ENCODE results near the gene TREML2. TPM values are rescaled to one million over a fixed set of nuclear protein-coding genes. Genes with fewer than 3 reads are reported as not detected.
A peak's percentile ranks its signal among the peaks of the same experiment; 100 is the strongest.

The TREML2 gene
- total RNA-seq, 5 donors from 2014 or later (not counting 1 experiment from before 2014, with no cell fraction given): 1.2 to 5.8 (median 3.7) TPM

GRCh38 chr6:41153451-41153850 lies 47.5 kb downstream of the TREML2 start:
- ChIA-PET CTCF (no interaction called here), POLR2A (no interaction called here)
- H3K36me3 ChIP-seq (ENCODE audit: control insufficient read depth in 2 of 2, extremely low read depth in 1 of 2, insufficient read depth in 1 of 2, low read length in 1 of 2): no peaks in the 10 kb centered on the region
- H3K9me3 ChIP-seq: no peaks in the 10 kb centered on the region
- Mint-ChIP-seq H3K4me1 (peaks cover 0 to 5% (median 4%) of the 10 kb centered on the region in 3 donors), H3K27me3 (no peaks in the 10 kb centered on the region), H3K9me3 (no peaks in the 10 kb centered on the region), H3K27ac (no peak overlapping the region), H3K36me3 (peaks cover 7% of the 10 kb centered on the region), H3K4me3 (no peak overlapping the region)
- ATAC-seq (replicated peaks in 1 of 4): no peak
- no peak overlapping the region for H3K27ac ChIP-seq (ENCODE audit: low read length)
- WGBS (ENCODE audit: insufficient coverage): 71% methylated on average over 1 of the region's 4 CpGs
- no peaks in the 10 kb centered on the region for H3K4me1 ChIP-seq (ENCODE audit: control insufficient read depth in 1 of 2, extremely low read depth in 1 of 2, insufficient read depth in 2 of 2, low read length in 2 of 2)
- H3K4me3 ChIP-seq (ENCODE audit: control insufficient read depth in 1 of 2, extremely low read depth in 1 of 2, low read length in 1 of 2): no peak overlapping the region
- H3K27me3 ChIP-seq (replicated peaks in 1 of 2; ENCODE audit: control insufficient read depth in 2 of 2, extremely low read depth in 1 of 2, insufficient read depth in 2 of 2, low read length in 1 of 2): peaks cover 0 to 5% of the 10 kb centered on the region in 2 experiments
- no peak for DNase-seq

- H3K27ac Mint-ChIP-seq: no peak overlapping the region
- Histone ChIP-seq H3K36me3 (ENCODE audit: control insufficient read depth in 2 of 2, extremely low read depth in 1 of 2, insufficient read depth in 1 of 2, low read length in 1 of 2) (no peaks in the 10 kb centered on the region), H3K27ac (ENCODE audit: low read length) (no peak overlapping the region), H3K4me1 (ENCODE audit: control insufficient read depth in 1 of 2, extremely low read depth in 1 of 2, insufficient read depth in 2 of 2, low read length in 2 of 2) (peaks cover 2 to 3% of the 10 kb centered on the region in 2 experiments), H3K27me3 (replicated peaks in 1 of 2; ENCODE audit: control insufficient read depth in 2 of 2, extremely low read depth in 1 of 2, insufficient read depth in 2 of 2, low read length in 1 of 2) (peaks cover 0 to 4% of the 10 kb centered on the region in 2 experiments), H3K4me3 (ENCODE audit: control insufficient read depth in 1 of 2, extremely low read depth in 1 of 2, low read length in 1 of 2) (no peak overlapping the region), H3K9me3 (peaks cover 2% of the 10 kb centered on the region)
- CTCF ChIA-PET: no interaction called here
- peaks cover 10% of the 10 kb centered on the region for H3K36me3 Mint-ChIP-seq
- H3K9me3 Mint-ChIP-seq: no peaks in the 10 kb centered on the region
- DNase-seq (no peak), ATAC-seq (replicated peaks in 1 of 4) (no peak)
- POLR2A ChIA-PET: no interaction called here
- WGBS (ENCODE audit: insufficient coverage): no CpG with 5 or more reads among the region's 1 CpG
- H3K27me3 Mint-ChIP-seq: no peaks in the 10 kb centered on the region
- H3K4me3 Mint-ChIP-seq: no peak overlapping the region
- H3K4me1 Mint-ChIP-seq: peaks cover 11 to 19% (median 18%) of the 10 kb centered on the region in 3 donors
Observed at GRCh38 chr6:41150671-41151070, 50.3 kb downstream of the TREML2 start.

GRCh38 chr6:41147917-41148316 lies 53.0 kb downstream of the TREML2 start:
- ChIA-PET CTCF (no interaction called here), POLR2A (no interaction called here)
- Histone ChIP-seq H3K4me3 (ENCODE audit: control insufficient read depth in 1 of 2, extremely low read depth in 1 of 2, low read length in 1 of 2) (no peak overlapping the region), H3K9me3 (peaks cover 2% of the 10 kb centered on the region), H3K27me3 (replicated peaks in 1 of 2; ENCODE audit: control insufficient read depth in 2 of 2, extremely low read depth in 1 of 2, insufficient read depth in 2 of 2, low read length in 1 of 2) (no peaks in the 10 kb centered on the region), H3K36me3 (ENCODE audit: control insufficient read depth in 2 of 2, extremely low read depth in 1 of 2, insufficient read depth in 1 of 2, low read length in 1 of 2) (no peaks in the 10 kb centered on the region), H3K4me1 (ENCODE audit: control insufficient read depth in 1 of 2, extremely low read depth in 1 of 2, insufficient read depth in 2 of 2, low read length in 2 of 2) (peaks cover 2 to 3% of the 10 kb centered on the region in 2 experiments), H3K27ac (ENCODE audit: low read length) (no peak overlapping the region)
- H3K4me1 Mint-ChIP-seq: peaks cover 11 to 19% (median 15%) of the 10 kb centered on the region in 3 donors
- no CpG with 5 or more reads among the region's 1 CpG for WGBS (ENCODE audit: insufficient coverage)
- H3K4me3 Mint-ChIP-seq: peak overlapping the region in 1 of 3 donors; percentile 57
- H3K27ac Mint-ChIP-seq: no peak overlapping the region
- no peaks in the 10 kb centered on the region for H3K27me3 Mint-ChIP-seq
- ATAC-seq (replicated peaks in 1 of 4) (no peak), DNase-seq (no peak)
- peaks cover 33% of the 10 kb centered on the region for H3K36me3 Mint-ChIP-seq
- H3K9me3 Mint-ChIP-seq: no peaks in the 10 kb centered on the region

Other genes with a start within 250 kb of the TREML2 start
- gene UNC5CL, start 161.9 kb downstream of the TREML2 start, total RNA-seq: 1 to 10 TPM; 4.3 to 7.3 (median 5.5) TPM
- gene TSPO2, start 158.7 kb downstream of the TREML2 start, total RNA-seq: not detected
- not detected for gene APOBEC2, start 147.9 kb downstream of the TREML2 start, total RNA-seq
- 10 to 100 TPM; 33.1 to 43.2 (median 39.4) TPM for gene OARD1, start 128.8 kb downstream of the TREML2 start, total RNA-seq
- 10 to 100 TPM; 36.2 to 47.0 (median 42.2) TPM for gene NFYA, start 128.2 kb downstream of the TREML2 start, total RNA-seq
- 1 to 10 TPM in 1 of 5 donors, not detected in 4; 1.5 TPM for gene TREML1, start 46.8 kb downstream of the TREML2 start, total RNA-seq
- gene TREM2, start 38.0 kb downstream of the TREML2 start, total RNA-seq: under 1 TPM in 2 of 5 donors, not detected in 3; 0.23 to 0.25 TPM
- gene TREML4, start 27.2 kb upstream of the TREML2 start, total RNA-seq: not detected
- gene TREM1, start 85.5 kb upstream of the TREML2 start, total RNA-seq: under 1 TPM in 1 of 5 donors, not detected in 4; 0.23 TPM
- gene NCR2, start 134.5 kb upstream of the TREML2 start, total RNA-seq: not detected

All from T-cell (primary cell).